Fibroblast of skin of right biceps (primary cell): ENCODE data around the gene THBS2.

ENCODE experiments used
- DNase-seq: peaks from one replicate; pipeline ENCODE4 v3.0.0-alpha.2; 2013

Gene THBS2

GRCh38 chr6:169247991-169248390 lies 5.7 kb downstream of the THBS2 start:
- DNase-seq, result no peak

GRCh38 chr6:169247419-169247818 lies 6.2 kb downstream of the THBS2 start:
- no peak for DNase-seq

GRCh38 chr6:169246445-169246844 lies 7.2 kb downstream of the THBS2 start:
- DNase-seq, result no peak

GRCh38 chr6:169244684-169245383 lies 8.8 kb downstream of the THBS2 start:
- no peak for DNase-seq

GRCh38 chr6:169243661-169244060 lies 10.0 kb downstream of the THBS2 start:
- DNase-seq, result no peak

- DNase-seq, result no peak
Measured at GRCh38 chr6:169243186-169243585, 10.5 kb downstream of the THBS2 start.

GRCh38 chr6:169241688-169242350 lies 11.8 kb downstream of the THBS2 start:
- DNase-seq, result no peak

- peak; percentile 25 for DNase-seq
Measured at GRCh38 chr6:169240591-169241390, 12.9 kb downstream of the THBS2 start.

- DNase-seq, result no peak
Measured at GRCh38 chr6:169240125-169240524, 13.5 kb downstream of the THBS2 start.

GRCh38 chr6:169239181-169239580 lies 14.5 kb downstream of the THBS2 start:
- DNase-seq, result no peak

- no peak for DNase-seq
Measured at GRCh38 chr6:169238766-169239165, 14.9 kb downstream of the THBS2 start.

GRCh38 chr6:169237496-169238134 lies 16.0 kb downstream of the THBS2 start:
- no peak for DNase-seq

- DNase-seq, result no peak
Measured at GRCh38 chr6:169236988-169237387, 16.7 kb downstream of the THBS2 start.

GRCh38 chr6:169236545-169236944 lies 17.1 kb downstream of the THBS2 start:
- DNase-seq, result no peak

- no peak for DNase-seq
Measured at GRCh38 chr6:169235286-169235685, 18.4 kb downstream of the THBS2 start.

- no peak for DNase-seq
Measured at GRCh38 chr6:169234634-169235033, 19.0 kb downstream of the THBS2 start.

GRCh38 chr6:169233832-169234231 lies 19.8 kb downstream of the THBS2 start:
- DNase-seq, result no peak

GRCh38 chr6:169233181-169233580 lies 20.5 kb downstream of the THBS2 start:
- no peak for DNase-seq

GRCh38 chr6:169232507-169232931 lies 21.1 kb downstream of the THBS2 start:
- no peak for DNase-seq

GRCh38 chr6:169231790-169232506 lies 21.7 kb downstream of the THBS2 start:
- DNase-seq, result no peak

- no peak for DNase-seq
Measured at GRCh38 chr6:169230946-169231789, 22.5 kb downstream of the THBS2 start.

GRCh38 chr6:169230322-169230665 lies 23.4 kb downstream of the THBS2 start:
- DNase-seq, result no peak
